Upper lobe of left lung (tissue), 4 donors: Measurements from ENCODE around the gene MRAP.

Source experiments
- EP300 ChIP-seq, 4 donors: sonication (generic); formaldehyde crosslinking; IDR thresholded peaks; one replicate each; pipeline ENCODE4 v1.5.1; 2017; ENCODE audit warnings: antibody characterized with exemption in 4 of 4, control low read depth in 2 of 4
- POLR2A ChIP-seq, 4 donors: fragments of 450-650 bp; IDR thresholded peaks; one replicate each; pipeline ENCODE4 v1.5.1; 2016 to 2017; ENCODE audit warnings: antibody characterized with exemption in 4 of 4, mild to moderate bottlenecking in 2 of 4
- POLR2AphosphoS5 ChIP-seq, 2 donors: sonication (generic); formaldehyde crosslinking; IDR thresholded peaks; one replicate each; pipeline ENCODE4 v1.5.1; 2017; ENCODE audit warnings: antibody characterized with exemption in 2 of 2
- TF ChIP-seq, protein P1 (sequence below), 6 experiments: fragments of 450-650 bp in 4 of 6; fragments of 200-600 bp in 2 of 6; sonication (generic) in 2 of 6; IDR thresholded peaks; one replicate each; pipeline ENCODE4 v1.5.1; 2016 to 2019; ENCODE audit warnings: antibody characterized with exemption in 6 of 6

GRCh38 chr21:32333953-32334673 lies 35.5 kb downstream of the MRAP start:
- TF ChIP-seq, protein P1, sequence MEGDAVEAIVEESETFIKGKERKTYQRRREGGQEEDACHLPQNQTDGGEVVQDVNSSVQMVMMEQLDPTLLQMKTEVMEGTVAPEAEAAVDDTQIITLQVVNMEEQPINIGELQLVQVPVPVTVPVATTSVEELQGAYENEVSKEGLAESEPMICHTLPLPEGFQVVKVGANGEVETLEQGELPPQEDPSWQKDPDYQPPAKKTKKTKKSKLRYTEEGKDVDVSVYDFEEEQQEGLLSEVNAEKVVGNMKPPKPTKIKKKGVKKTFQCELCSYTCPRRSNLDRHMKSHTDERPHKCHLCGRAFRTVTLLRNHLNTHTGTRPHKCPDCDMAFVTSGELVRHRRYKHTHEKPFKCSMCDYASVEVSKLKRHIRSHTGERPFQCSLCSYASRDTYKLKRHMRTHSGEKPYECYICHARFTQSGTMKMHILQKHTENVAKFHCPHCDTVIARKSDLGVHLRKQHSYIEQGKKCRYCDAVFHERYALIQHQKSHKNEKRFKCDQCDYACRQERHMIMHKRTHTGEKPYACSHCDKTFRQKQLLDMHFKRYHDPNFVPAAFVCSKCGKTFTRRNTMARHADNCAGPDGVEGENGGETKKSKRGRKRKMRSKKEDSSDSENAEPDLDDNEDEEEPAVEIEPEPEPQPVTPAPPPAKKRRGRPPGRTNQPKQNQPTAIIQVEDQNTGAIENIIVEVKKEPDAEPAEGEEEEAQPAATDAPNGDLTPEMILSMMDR (IDR thresholded peaks at IDR 0.05), result no peak
- TF ChIP-seq POLR2A (IDR thresholded peaks at IDR 0.05) (no peak), EP300 (IDR thresholded peaks at IDR 0.05) (no peak), POLR2AphosphoS5 (IDR thresholded peaks at IDR 0.05) (no peak)
